WI38 (cell line): ENCODE data around the gene IDI2.
"Not testable (repeated sequence)": the region's sequence is repeated elsewhere in the genome, so short reads cannot be mapped to it uniquely, and the experiment has no call there.

ENCODE experiments used
- H3K4me3 ChIP-seq: 2 replicates; pipeline ENCODE4 v1.5.1; 2011; ENCODE audit warnings: low read depth, mild to moderate bottlenecking, control low read depth, low read length
- CTCF ChIP-seq: IDR thresholded peaks from 2 replicates; pipeline ENCODE4 v1.5.1; 2012; ENCODE audit warnings: low read depth, mild to moderate bottlenecking, control low read depth, low read length

Gene IDI2

GRCh38 chr10:1022413-1022812 is 3.2 kb downstream of the IDI2 start:
- H3K4me3 ChIP-seq, result no peak overlapping the region
- no peak for TF ChIP-seq CTCF

DNA sequence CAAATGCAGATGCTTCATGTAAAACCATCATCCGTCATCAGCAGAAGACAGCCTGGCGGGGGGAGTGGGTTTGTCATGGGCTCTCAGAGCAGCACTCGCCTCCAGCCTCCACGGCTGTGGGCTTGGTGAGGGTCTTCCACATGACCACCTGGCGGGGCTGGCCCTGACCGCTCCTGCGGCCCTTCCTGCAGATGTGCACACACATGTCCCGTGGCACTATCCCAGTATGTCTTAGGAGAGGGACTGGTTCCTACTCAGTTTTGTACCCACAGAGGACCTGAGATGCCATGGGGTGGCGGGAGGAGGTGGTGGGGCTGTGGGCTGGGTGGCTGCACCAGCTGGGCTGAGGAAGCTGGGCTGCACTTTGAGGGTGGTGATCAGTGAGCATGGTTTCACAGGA is 4.7 kb downstream of the IDI2 start:
- no peak for TF ChIP-seq CTCF
- no peak overlapping the region for H3K4me3 ChIP-seq

- H3K4me3 ChIP-seq, result no peak overlapping the region
- no peak for TF ChIP-seq CTCF
These were observed 5.2 kb downstream of the IDI2 start for GRCh38 chr10:1020460-1020859.

GRCh38 chr10:1019362-1019761 is 6.3 kb downstream of the IDI2 start:
- TF ChIP-seq CTCF, result no peak
- no peak overlapping the region for H3K4me3 ChIP-seq

GRCh38 chr10:1015688-1016087 is 10.0 kb downstream of the IDI2 start:
- TF ChIP-seq CTCF, result no peak
- no peak overlapping the region for H3K4me3 ChIP-seq

GRCh38 chr10:1011696-1012095 is 14.0 kb downstream of the IDI2 start:
- no peak overlapping the region for H3K4me3 ChIP-seq
- no peak for TF ChIP-seq CTCF

DNA sequence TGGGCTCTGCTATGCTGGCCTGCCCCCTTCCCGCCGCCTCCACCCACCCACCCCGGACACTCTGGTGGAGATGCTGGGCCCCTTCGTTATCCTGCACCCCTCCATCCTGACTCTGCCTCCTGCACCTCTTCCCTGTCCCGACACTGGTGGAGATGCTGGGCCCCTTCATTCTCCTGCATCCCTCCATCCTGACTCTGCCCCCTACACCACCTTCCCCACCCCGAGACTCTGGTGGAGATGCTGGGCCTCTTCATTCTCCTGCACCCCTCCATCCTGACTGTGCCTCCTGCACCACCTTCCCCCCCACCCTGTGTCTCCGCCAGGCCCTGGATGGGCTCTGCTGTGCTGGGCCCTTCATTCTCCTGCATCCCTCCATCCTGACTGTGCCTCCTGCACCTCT is 15.0 kb downstream of the IDI2 start:
- H3K4me3 ChIP-seq, result no peak overlapping the region
- TF ChIP-seq CTCF, result no peak

DNA sequence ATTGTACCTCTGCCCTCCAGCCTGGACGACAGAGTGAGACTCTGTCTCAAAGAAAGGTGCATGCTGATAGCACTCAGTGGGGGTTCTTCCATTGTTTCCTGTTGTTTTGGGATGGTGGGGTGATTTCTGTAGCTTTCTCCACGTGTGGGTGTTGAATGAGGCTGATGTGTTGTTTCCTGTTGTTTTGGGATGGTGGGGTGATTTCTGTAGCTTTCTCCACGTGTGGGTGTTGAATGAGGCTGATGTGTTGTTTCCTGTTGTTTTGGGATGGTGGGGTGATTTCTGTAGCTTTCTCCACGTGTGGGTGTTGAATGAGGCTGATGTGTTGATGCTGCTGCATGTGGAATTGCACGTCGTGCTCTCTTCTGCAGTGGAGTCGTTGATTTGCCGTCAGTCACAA is 15.7 kb downstream of the IDI2 start:
- not testable (repeated sequence) for H3K4me3 ChIP-seq
